ENCODE measurements around the gene PDSS2. TPM values are rescaled to one million over a fixed set of nuclear protein-coding genes. Genes with fewer than 3 reads are reported as not detected.

The PDSS2 gene
- total and polyA plus RNA-seq, 2 of the 4 experiments (the other 2 are of a cell fraction), result 8.6 to 9.2 TPM

DNA sequence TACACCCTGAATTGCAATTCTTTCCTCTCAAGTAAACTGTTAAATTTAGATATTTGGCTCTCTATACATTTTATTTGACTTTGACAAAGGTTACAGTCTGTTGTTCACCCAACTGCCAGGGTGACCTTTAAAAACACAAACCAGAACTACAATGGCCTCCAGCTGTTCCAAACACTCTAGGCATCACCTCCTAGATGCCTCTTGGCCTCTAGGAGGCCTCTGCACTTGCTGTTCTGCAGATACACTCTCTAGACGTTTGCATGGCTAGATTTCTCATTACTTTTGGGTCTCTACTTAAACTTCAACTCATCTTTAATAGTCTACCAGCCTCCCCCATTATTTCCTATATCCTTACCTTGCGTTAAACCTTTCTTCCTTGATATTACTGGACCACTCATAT is 241.2 kb downstream of the PDSS2 start:
- no peak overlapping the region for H2AFZ ChIP-seq (replicated peaks; ENCODE audit: low read length, poor library complexity)

More for the DNA sequence above, 241.2 kb downstream of the PDSS2 start:
- H2BK20ac ChIP-seq (ENCODE audit: low read depth, low read length), result no peak overlapping the region
- no peak overlapping the region for H3K4ac ChIP-seq (ENCODE audit: low read depth, low read length)
- H2BK5ac ChIP-seq (ENCODE audit: low read depth, low read length, poor library complexity, severe bottlenecking), result no peak overlapping the region
- H3K18ac ChIP-seq (ENCODE audit: low read depth, low read length), result no peak overlapping the region
- H2BK120ac ChIP-seq (ENCODE audit: low read depth, low read length), result no peak overlapping the region
- H3K4me2 ChIP-seq (ENCODE audit: low read depth, low read length), result no peak overlapping the region
- POLR2A ChIA-PET (ENCODE audit: unreplicated experiment), result no interaction called here
- BruUV-seq (replicated peaks), result no TSS peak
- no peaks in the 10 kb centered on the region for H4K20me1 ChIP-seq (ENCODE audit: insufficient read depth, low read length)
- H3K9me3 ChIP-seq (ENCODE audit: control insufficient read depth, insufficient read depth, low read length), result no peaks in the 10 kb centered on the region
- no peaks in the 10 kb centered on the region for H3K27me3 ChIP-seq (ENCODE audit: control insufficient read depth, insufficient read depth, low read length)
- no peak overlapping the region for H4K91ac ChIP-seq (ENCODE audit: insufficient read depth, low read depth, low read length)
- H3K36me3 ChIP-seq (ENCODE audit: control insufficient read depth, insufficient read depth, low read length), result no peaks in the 10 kb centered on the region
- H2AK5ac ChIP-seq (ENCODE audit: low read depth, low read length), result no peak overlapping the region
- no peak overlapping the region for H4K5ac ChIP-seq (ENCODE audit: low read depth, low read length)
- CTCF ChIA-PET, result no interaction called here
- no peaks in the 10 kb centered on the region for H3K9me1 ChIP-seq (ENCODE audit: insufficient read depth, low read length)
- H3K27ac ChIP-seq (ENCODE audit: insufficient read depth, low read length), result no peak overlapping the region
- no peak overlapping the region for H4K8ac ChIP-seq (ENCODE audit: low read depth in 2 of 2, low read length in 2 of 2)
- DNase-seq, result no peak
- 0% methylated on average over 1 of the region's 2 CpGs; no CpG with 5 or more reads in 1 of the 2 experiments for WGBS, 2 experiments (ENCODE audit: extremely low coverage in 2 of 2, insufficient read length in 1 of 2)
- in situ Hi-C loops (cut with MboI; ENCODE audit: low sequenced_read_pairs), result no loop called here
- TF ChIP-seq CHD1 (IDR thresholded peaks at IDR 0.05; ENCODE audit: low read depth, low read length), result no peak
- no peak for TF ChIP-seq POLR2A (IDR thresholded peaks at IDR 0.05; ENCODE audit: low read depth, low read length)
- TF ChIP-seq MXI1 (IDR thresholded peaks at IDR 0.05; ENCODE audit: borderline replicate concordance, low read depth, low read length), result no peak
- TF ChIP-seq BHLHE40 (IDR thresholded peaks at IDR 0.05; ENCODE audit: low read depth, low read length), result no peak
- no peak for TF ChIP-seq SMC3 (IDR thresholded peaks at IDR 0.05; ENCODE audit: low read depth, low read length)
- TF ChIP-seq USF2 (IDR thresholded peaks at IDR 0.05; ENCODE audit: low read depth, low read length), result no peak
- no peak for TF ChIP-seq MAFK (IDR thresholded peaks at IDR 0.05; ENCODE audit: low read depth, low read length)
- no peak for TF ChIP-seq CEBPB (IDR thresholded peaks at IDR 0.05; ENCODE audit: low read depth, low read length)
- no peak for TF ChIP-seq FOS (IDR thresholded peaks at IDR 0.05; ENCODE audit: low read depth, low read length)
- TF ChIP-seq RAD21 (IDR thresholded peaks at IDR 0.05; ENCODE audit: low read length), result no peak
- no peak for TF ChIP-seq CTCF (conservative IDR thresholded peaks at IDR 0.05; ENCODE audit: low read depth, low read length)
- TF ChIP-seq RCOR1 (IDR thresholded peaks at IDR 0.05; ENCODE audit: insufficient replicate concordance, low read length), result no peak
- TF ChIP-seq NFE2L2 (IDR thresholded peaks at IDR 0.05; ENCODE audit: low read depth, low read length), result no peak
- TF ChIP-seq, protein P1, sequence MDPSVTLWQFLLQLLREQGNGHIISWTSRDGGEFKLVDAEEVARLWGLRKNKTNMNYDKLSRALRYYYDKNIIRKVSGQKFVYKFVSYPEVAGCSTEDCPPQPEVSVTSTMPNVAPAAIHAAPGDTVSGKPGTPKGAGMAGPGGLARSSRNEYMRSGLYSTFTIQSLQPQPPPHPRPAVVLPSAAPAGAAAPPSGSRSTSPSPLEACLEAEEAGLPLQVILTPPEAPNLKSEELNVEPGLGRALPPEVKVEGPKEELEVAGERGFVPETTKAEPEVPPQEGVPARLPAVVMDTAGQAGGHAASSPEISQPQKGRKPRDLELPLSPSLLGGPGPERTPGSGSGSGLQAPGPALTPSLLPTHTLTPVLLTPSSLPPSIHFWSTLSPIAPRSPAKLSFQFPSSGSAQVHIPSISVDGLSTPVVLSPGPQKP (IDR thresholded peaks at IDR 0.05; ENCODE audit: borderline replicate concordance, low read depth, low read length), result no peak
- no peak for TF ChIP-seq MAZ (IDR thresholded peaks at IDR 0.05; ENCODE audit: borderline replicate concordance, low read depth, low read length)
- no peak for TF ChIP-seq RFX5 (IDR thresholded peaks at IDR 0.05; ENCODE audit: low read depth, low read length)
- dilution Hi-C loops (cut with HindIII; ENCODE audit: low sequenced_read_pairs, unreplicated experiment), result no loop called here
- intact Hi-C loops (cut with micrococcal nuclease), result no loop called here
- no peak overlapping the region for H3K56ac ChIP-seq (ENCODE audit: extremely low read depth, insufficient read depth, low read length)
- no peak overlapping the region for H2BK15ac ChIP-seq (ENCODE audit: low read depth, low read length)
- H3K14ac ChIP-seq (replicated peaks; ENCODE audit: low read depth, low read length), result no peak overlapping the region
- no peaks in the 10 kb centered on the region for H3K4me1 ChIP-seq (ENCODE audit: control insufficient read depth, insufficient read depth, low read length)
- no peak for ATAC-seq (ENCODE audit: low read depth)
- H3K9ac ChIP-seq (ENCODE audit: low read depth, low read length), result no peak overlapping the region
- H3K23ac ChIP-seq (ENCODE audit: low read depth, low read length), result no peak overlapping the region
- no peak overlapping the region for H3K4me3 ChIP-seq (ENCODE audit: insufficient read depth, low read depth, low read length)
- no peaks in the 10 kb centered on the region for H3K79me1 ChIP-seq (ENCODE audit: low read depth in 1 of 2, low read length in 2 of 2)
- H2AK9ac ChIP-seq (replicated peaks; ENCODE audit: low read depth, low read length, poor library complexity), result no peak overlapping the region

All from IMR-90 (cell line).